H9 (cell line): ENCODE results near the gene IQGAP2. TPM values are rescaled to one million over a fixed set of nuclear protein-coding genes. Genes with fewer than 3 reads are reported as not detected.

Experiments used
- DNase-seq: peaks from one replicate; pipeline ENCODE4 v3.0.0-alpha.2; 2017
- H2AFZ ChIP-seq: one replicate; pipeline ENCODE4 v1.6.1; 2013; ENCODE audit warnings: mild to moderate bottlenecking, low read length, control low read depth, moderate library complexity
- H2AK5ac ChIP-seq: 2 replicates; pipeline ENCODE4 v1.6.1; 2013; ENCODE audit warnings: low read length, control low read depth, mixed read lengths; ENCODE audit not compliant: insufficient read length
- H2BK120ac ChIP-seq: one replicate; pipeline ENCODE4 v1.6.1; 2013; ENCODE audit warnings: low read depth, mild to moderate bottlenecking, low read length, control low read depth, inconsistent platforms; ENCODE audit not compliant: poor library complexity, severe bottlenecking
- H2BK12ac ChIP-seq: 2 replicates; pipeline ENCODE4 v1.6.1; 2013; ENCODE audit warnings: low read length, control low read depth, mixed read lengths, low read depth; ENCODE audit not compliant: insufficient read length
- H2BK15ac ChIP-seq: 2 replicates; pipeline ENCODE4 v1.6.1; 2013; ENCODE audit warnings: low read depth, low read length, control low read depth
- H2BK20ac ChIP-seq: one replicate; pipeline ENCODE4 v1.6.1; 2013; ENCODE audit warnings: low read depth, mild to moderate bottlenecking, low read length, control low read depth, inconsistent platforms; ENCODE audit not compliant: poor library complexity, severe bottlenecking
- H2BK5ac ChIP-seq: 2 replicates; pipeline ENCODE4 v1.6.1; 2013; ENCODE audit warnings: low read length, control low read depth, mixed read lengths; ENCODE audit not compliant: insufficient read length
- H3K14ac ChIP-seq: 2 replicates; pipeline ENCODE4 v1.6.1; 2013; ENCODE audit warnings: low read length, control low read depth; ENCODE audit not compliant: insufficient read depth
- H3K18ac ChIP-seq: 2 replicates; pipeline ENCODE4 v1.6.1; 2013; ENCODE audit warnings: low read depth, mild to moderate bottlenecking, mixed read lengths, low read length, control low read depth; ENCODE audit not compliant: insufficient read length
- H3K23ac ChIP-seq: 2 replicates; pipeline ENCODE4 v1.6.1; 2013; ENCODE audit warnings: low read length, control low read depth, mixed read lengths, low read depth; ENCODE audit not compliant: insufficient read length
- H3K23me2 ChIP-seq: 2 replicates; pipeline ENCODE4 v1.6.1; 2013; ENCODE audit warnings: low read depth, mild to moderate bottlenecking, mixed read lengths, low read length, control low read depth; ENCODE audit not compliant: insufficient read length, poor library complexity, severe bottlenecking
- H3K27ac ChIP-seq: 2 replicates; pipeline ENCODE4 v1.5.1; 2013; ENCODE audit warnings: low read length, control low read depth, mixed read lengths, low read depth; ENCODE audit not compliant: insufficient read length
- H3K27me3 ChIP-seq: 2 replicates; pipeline ENCODE4 v1.6.1; 2013; ENCODE audit warnings: low read length, control low read depth, inconsistent platforms; ENCODE audit not compliant: insufficient read depth
- H3K4ac ChIP-seq: 2 replicates; pipeline ENCODE4 v1.6.1; 2013; ENCODE audit warnings: low read depth, mild to moderate bottlenecking, control low read depth, inconsistent platforms, low read length, moderate library complexity
- H3K4me1 ChIP-seq: 2 replicates; pipeline ENCODE4 v1.6.1; 2013; ENCODE audit warnings: low read length, control low read depth, inconsistent platforms; ENCODE audit not compliant: insufficient read depth
- H3K4me2 ChIP-seq: 2 replicates; pipeline ENCODE4 v1.6.1; 2013; ENCODE audit warnings: low read length, control low read depth, mixed read lengths; ENCODE audit not compliant: insufficient read length, insufficient read depth
- H3K56ac ChIP-seq: 2 replicates; pipeline ENCODE4 v1.6.1; 2013; ENCODE audit warnings: low read depth, mild to moderate bottlenecking, mixed read lengths, low read length, control low read depth; ENCODE audit not compliant: insufficient read length
- H3K79me1 ChIP-seq: 2 replicates; pipeline ENCODE4 v1.6.1; 2013; ENCODE audit warnings: low read depth, mild to moderate bottlenecking, moderate library complexity, low read length, control low read depth, inconsistent platforms; ENCODE audit not compliant: insufficient read depth, poor library complexity, severe bottlenecking
- H3K79me2 ChIP-seq: 2 replicates; pipeline ENCODE4 v1.6.1; 2013; ENCODE audit warnings: low read length, control low read depth, inconsistent platforms; ENCODE audit not compliant: insufficient read depth
- H3K9ac ChIP-seq: 2 replicates; pipeline ENCODE4 v1.6.1; 2013; ENCODE audit warnings: low read length, control low read depth, mixed read lengths; ENCODE audit not compliant: insufficient read length; ENCODE audit errors: extremely low read depth
- H3K9me3 ChIP-seq: one replicate; pipeline ENCODE4 v1.6.1; 2013; ENCODE audit warnings: low read depth, low read length, inconsistent platforms; ENCODE audit not compliant: control insufficient read depth
- H3T11ph ChIP-seq: one replicate; pipeline ENCODE4 v1.6.1; 2013; ENCODE audit warnings: mild to moderate bottlenecking, low read length, control low read depth, inconsistent platforms
- H4K20me1 ChIP-seq: one replicate; pipeline ENCODE4 v1.6.1; 2013; ENCODE audit not compliant: control insufficient read depth, insufficient read length, insufficient read depth
- H4K5ac ChIP-seq: 2 replicates; pipeline ENCODE4 v1.6.1; 2013; ENCODE audit warnings: low read depth, mild to moderate bottlenecking, mixed read lengths, low read length, control low read depth; ENCODE audit not compliant: insufficient read length
- H4K8ac ChIP-seq: replicated peaks from 2 replicates; pipeline ENCODE4 v1.6.1; 2013; ENCODE audit warnings: low read length, control low read depth, mixed read lengths, low read depth; ENCODE audit not compliant: insufficient read length
- H4K91ac ChIP-seq: 2 replicates; pipeline ENCODE4 v1.6.1; 2013; ENCODE audit warnings: low read depth, mild to moderate bottlenecking, moderate library complexity, mixed read lengths, low read length, control low read depth; ENCODE audit not compliant: insufficient read length
- H3K27ac Mint-ChIP-seq, 3 experiments: 2 replicates in 2 of 3; 3 replicates in 1 of 3; pipeline ENCODE4 v1.8.0; 2020 to 2021; ENCODE audit warnings: mixed read lengths in 3 of 3, mild to moderate bottlenecking in 1 of 3, moderate library complexity in 1 of 3
- H3K27me3 Mint-ChIP-seq: 2 replicates; pipeline ENCODE4 v1.8.0; 2021; ENCODE audit warnings: low read depth, mild to moderate bottlenecking, moderate library complexity, mixed read lengths
- H3K36me3 Mint-ChIP-seq, 3 experiments: 2 replicates in 2 of 3; 3 replicates in 1 of 3; pipeline ENCODE4 v1.8.0; 2020 to 2021; ENCODE audit warnings: low read depth in 3 of 3, mixed read lengths in 3 of 3; ENCODE audit not compliant: insufficient read depth in 1 of 3
- H3K4me1 Mint-ChIP-seq, 2 experiments: 2 replicates each; pipeline ENCODE4 v1.8.0; 2020; ENCODE audit warnings: mixed read lengths in 2 of 2
- H3K4me3 Mint-ChIP-seq, 2 experiments: 2 replicates in 1 of 2; 3 replicates in 1 of 2; pipeline ENCODE4 v1.8.0; 2020 to 2021; ENCODE audit warnings: mild to moderate bottlenecking in 2 of 2, mixed read lengths in 2 of 2, moderate library complexity in 1 of 2
- H3K9me3 Mint-ChIP-seq, 2 experiments: 2 replicates in 1 of 2; 3 replicates in 1 of 2; pipeline ENCODE4 v1.8.0; 2020; ENCODE audit warnings: mild to moderate bottlenecking in 2 of 2, mixed read lengths in 2 of 2, moderate library complexity in 1 of 2
- WGBS: extraction: QIAGEN DNeasy Blood & Tissue Kit; methylation state at CpG from one replicate; pipeline ENCODE4 v1.1.7; 2013; ENCODE audit warnings: missing lambda C conversion rate, low lambda C conversion rate, mixed read lengths; ENCODE audit not compliant: insufficient read length; ENCODE audit errors: extremely low coverage; 5-methylcytosine and 5-hydroxymethylcytosine counted together
- total RNA-seq: library from RNA; stranded (reverse); gene quantifications from 2 replicates; pipeline ENCODE4 v1.2.1, GENCODE V29; 2021
- TF ChIP-seq, protein P1 (sequence below): fragments of 200-600 bp; sonication (generic); conservative IDR thresholded peaks from 3 replicates; pipeline ENCODE4 v1.8.0; 2021; ENCODE audit warnings: antibody characterized with exemption, mild to moderate bottlenecking

The IQGAP2 gene
- total RNA-seq, 1 experiment from 2014 or later, result 22.5 TPM

DNA sequence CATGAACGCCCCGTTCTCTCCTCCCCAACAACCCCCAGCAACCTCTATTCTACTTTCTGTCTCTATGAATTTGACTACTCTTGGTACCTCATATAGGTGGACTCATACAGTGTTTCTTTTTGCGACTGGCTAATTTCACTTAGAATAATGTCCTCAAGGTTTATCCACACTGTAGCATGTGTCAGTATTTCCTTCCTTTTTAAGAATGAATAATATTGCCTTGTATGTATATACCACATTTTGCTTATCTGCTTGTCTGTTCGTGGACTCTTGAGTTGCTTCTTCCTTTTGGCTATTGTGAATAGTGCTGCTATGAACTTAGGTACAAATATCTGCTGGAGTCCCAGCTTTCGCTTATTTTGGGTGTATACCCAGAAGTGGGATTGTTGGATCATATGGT lies 42.7 kb downstream of the IQGAP2 start:
- Histone ChIP-seq H4K5ac (no peak overlapping the region), H3K4me2 (no peak overlapping the region), H2BK15ac (no peak overlapping the region), H4K91ac (no peak overlapping the region), H3K79me2 (0 out of 2 replicates have a peak, but pooled peaks cover 1% of the 10 kb centered on the region), H3K4me1 (no peaks in the 10 kb centered on the region; the same call in 1 of the 2 replicates), H2AFZ (no peak overlapping the region), H3K18ac (no peak overlapping the region), H2BK120ac (no peak overlapping the region), H3K9ac (no peak overlapping the region), H3K14ac (no peak overlapping the region), H2BK20ac (no peak overlapping the region), H3K79me1 (no peaks in the 10 kb centered on the region), H3K4ac (no peak overlapping the region), H2BK12ac (no peak overlapping the region), H2BK5ac (no peak overlapping the region), H3K23ac (no peak overlapping the region), H3T11ph (no peak overlapping the region), H2AK5ac (no peak overlapping the region), H3K27ac (no peak overlapping the region), H3K23me2 (no peaks in the 10 kb centered on the region), H4K8ac (no peak overlapping the region), H3K56ac (no peak overlapping the region), H3K27me3 (no peaks in the 10 kb centered on the region), H4K20me1 (no peaks in the 10 kb centered on the region), H3K9me3 (no peaks in the 10 kb centered on the region)
- Mint-ChIP-seq H3K4me1 (peaks cover 11 to 20% of the 10 kb centered on the region in 2 experiments), H3K9me3 (no peaks in the 10 kb centered on the region), H3K27ac (no peak overlapping the region), H3K27me3 (no peaks in the 10 kb centered on the region; the same call in 1 of the 2 replicates), H3K4me3 (no peak overlapping the region), H3K36me3 (peaks cover 0 to 4% (median 4%) of the 10 kb centered on the region in 3 experiments; a peak in 3 of 7 replicates)
- TF ChIP-seq, protein P1, sequence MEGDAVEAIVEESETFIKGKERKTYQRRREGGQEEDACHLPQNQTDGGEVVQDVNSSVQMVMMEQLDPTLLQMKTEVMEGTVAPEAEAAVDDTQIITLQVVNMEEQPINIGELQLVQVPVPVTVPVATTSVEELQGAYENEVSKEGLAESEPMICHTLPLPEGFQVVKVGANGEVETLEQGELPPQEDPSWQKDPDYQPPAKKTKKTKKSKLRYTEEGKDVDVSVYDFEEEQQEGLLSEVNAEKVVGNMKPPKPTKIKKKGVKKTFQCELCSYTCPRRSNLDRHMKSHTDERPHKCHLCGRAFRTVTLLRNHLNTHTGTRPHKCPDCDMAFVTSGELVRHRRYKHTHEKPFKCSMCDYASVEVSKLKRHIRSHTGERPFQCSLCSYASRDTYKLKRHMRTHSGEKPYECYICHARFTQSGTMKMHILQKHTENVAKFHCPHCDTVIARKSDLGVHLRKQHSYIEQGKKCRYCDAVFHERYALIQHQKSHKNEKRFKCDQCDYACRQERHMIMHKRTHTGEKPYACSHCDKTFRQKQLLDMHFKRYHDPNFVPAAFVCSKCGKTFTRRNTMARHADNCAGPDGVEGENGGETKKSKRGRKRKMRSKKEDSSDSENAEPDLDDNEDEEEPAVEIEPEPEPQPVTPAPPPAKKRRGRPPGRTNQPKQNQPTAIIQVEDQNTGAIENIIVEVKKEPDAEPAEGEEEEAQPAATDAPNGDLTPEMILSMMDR, result no peak
- WGBS, result no CpG with 5 or more reads among the region's 5 CpGs
- no peak for DNase-seq
